ENCODE results near the gene GTF2H4. TPM values are rescaled to one million over a fixed set of nuclear protein-coding genes. Genes with fewer than 3 reads are reported as not detected.
A peak's percentile ranks its signal among the peaks of the same experiment; 100 is the strongest.
"Not testable (repeated sequence)": the region's sequence is repeated elsewhere in the genome, so short reads cannot be mapped to it uniquely, and the experiment has no call there.

GTF2H4 gene
- 13.4 and 17.7 TPM in 2 replicates for total RNA-seq (2014; rRNA removed; shearing (Covaris generic))

DNA sequence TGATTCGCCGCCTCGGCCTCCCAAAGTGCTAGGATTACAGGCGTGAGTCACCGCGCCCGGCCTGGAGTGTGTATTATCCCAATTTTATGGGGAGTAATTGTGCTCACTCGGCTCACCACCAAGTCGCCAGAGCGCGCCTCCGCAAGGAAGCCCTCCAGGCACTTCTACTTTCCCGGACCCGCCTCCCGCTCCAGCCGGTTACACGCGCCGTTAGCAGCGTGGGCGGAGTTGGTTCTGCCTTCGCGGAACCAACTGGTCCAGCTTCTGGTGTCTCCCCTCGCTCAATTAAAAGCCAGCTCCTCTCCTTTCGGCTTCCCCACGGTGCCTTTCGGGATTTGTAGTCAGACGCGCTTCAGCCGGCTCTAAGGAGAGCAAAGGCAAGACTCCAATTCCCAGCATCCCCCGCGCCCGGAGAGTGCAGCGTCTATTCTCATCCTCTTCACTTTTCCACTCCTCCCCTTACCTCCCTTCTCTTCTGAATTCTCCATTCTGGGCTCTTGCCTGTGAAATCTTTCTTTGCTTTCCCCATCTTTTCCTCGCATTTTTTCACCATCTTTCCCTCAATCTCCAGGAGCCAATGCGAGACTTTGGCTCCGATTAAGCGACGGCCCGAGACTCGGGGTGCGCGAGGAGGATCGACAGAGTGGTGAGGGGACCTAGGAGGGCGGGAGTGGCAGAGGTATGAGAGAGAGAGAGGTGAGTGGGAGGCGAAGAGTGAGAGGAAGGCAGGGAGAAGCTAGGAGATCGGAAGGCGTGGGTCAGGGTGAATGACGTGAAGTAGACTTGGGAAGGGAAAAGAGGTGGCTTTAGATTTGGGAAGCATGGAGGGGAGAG lies at the start of gene GTF2H4:
TSS of gene GTF2H4 (plus strand) at position 450 of the 834 bp plus-strand sequence.
- peak; percentile 98 to 99 for DNase-seq (ENCODE audit: low read depth in 1 of 2, low spot score in 2 of 2)
- Histone ChIP-seq H3K4me1 (replicated peaks) (peaks cover 9% of the 10 kb centered on the region), H3K36me3 (peaks cover 35% of the 10 kb centered on the region), H3K27me3 (replicated peaks) (no peaks in the 10 kb centered on the region), H3K27ac (no peak within 1 kb of the TSS), H3K4me3 (peak within 1 kb of the TSS; percentile 56), H3K9me3 (replicated peaks) (no peaks in the 10 kb centered on the region)

DNA sequence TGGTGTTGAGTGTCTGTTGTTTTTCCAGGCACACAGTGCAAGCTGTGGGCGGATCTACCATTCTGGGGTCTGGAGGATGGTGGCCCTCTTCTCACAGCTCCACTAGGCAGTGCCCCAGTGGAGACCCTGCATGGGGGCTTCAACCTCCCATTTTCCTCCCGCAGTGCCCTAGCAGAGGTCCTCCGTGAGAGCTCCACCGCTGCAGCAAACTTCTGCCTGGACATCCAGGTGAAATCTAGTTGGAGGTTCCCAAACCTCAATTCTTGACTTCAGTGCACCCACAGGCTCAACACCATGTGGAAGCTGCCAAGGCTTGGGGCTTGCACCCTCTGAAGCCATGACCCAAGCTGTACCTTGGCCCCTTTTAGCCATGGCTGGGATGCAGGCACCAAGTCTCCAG lies 48.3 kb upstream of the GTF2H4 start:
- H3K9me3 ChIP-seq (replicated peaks); H3K27ac ChIP-seq; H3K27me3 ChIP-seq (replicated peaks): not testable (repeated sequence)

DNA sequence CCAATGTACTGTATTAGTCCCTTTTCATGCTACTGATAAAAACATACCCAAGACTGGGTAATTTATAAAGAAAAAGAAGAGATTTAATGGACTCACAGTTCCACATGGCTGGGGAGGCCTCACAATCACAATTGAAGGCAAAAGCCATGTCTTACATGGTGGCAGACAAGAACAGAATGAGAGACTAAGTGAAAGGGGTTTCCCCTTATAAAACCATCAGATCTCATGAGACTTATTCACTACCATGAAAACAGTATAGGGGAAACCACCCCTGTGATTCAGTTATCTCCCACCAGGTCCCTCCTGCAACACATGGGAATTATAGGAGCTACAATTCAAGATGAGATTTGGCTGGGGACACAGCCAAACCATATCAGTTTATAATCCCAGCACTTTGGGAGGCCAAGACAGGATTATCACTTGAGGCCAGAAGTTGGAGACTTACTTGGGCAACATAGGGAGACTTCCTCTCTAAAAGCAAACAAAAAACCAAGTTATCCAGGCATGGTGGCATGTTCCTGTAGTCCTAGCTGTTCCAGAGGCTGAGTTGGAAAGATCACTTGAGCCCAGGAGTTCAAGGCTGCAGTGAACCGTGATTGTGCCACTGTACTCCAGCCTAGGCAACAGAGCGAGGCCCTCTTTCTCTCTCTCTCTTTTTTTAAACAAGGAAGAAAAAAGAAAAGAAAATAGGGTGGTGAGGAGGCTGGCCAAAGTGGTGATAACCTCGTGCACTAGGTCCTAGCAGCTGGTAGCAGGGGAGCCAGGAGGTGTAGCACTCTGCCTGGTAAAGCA lies 46.6 kb upstream of the GTF2H4 start:
- Histone ChIP-seq H3K9me3 (replicated peaks) (peaks cover 4% of the 10 kb centered on the region; the same call in 1 of the 2 replicates), H3K4me1 (replicated peaks) (no peaks in the 10 kb centered on the region), H3K27me3 (replicated peaks) (no peaks in the 10 kb centered on the region), H3K36me3 (no peaks in the 10 kb centered on the region), H3K4me3 (no peak overlapping the region), H3K27ac (no peak overlapping the region)
- no peak for DNase-seq (ENCODE audit: low read depth in 1 of 2, low spot score in 2 of 2)

More for the DNA sequence above, 48.3 kb upstream of the GTF2H4 start:
- H3K4me1 ChIP-seq (replicated peaks); H3K36me3 ChIP-seq; H3K4me3 ChIP-seq; DNase-seq (ENCODE audit: low read depth in 1 of 2, low spot score in 2 of 2): not testable (repeated sequence)

DNA sequence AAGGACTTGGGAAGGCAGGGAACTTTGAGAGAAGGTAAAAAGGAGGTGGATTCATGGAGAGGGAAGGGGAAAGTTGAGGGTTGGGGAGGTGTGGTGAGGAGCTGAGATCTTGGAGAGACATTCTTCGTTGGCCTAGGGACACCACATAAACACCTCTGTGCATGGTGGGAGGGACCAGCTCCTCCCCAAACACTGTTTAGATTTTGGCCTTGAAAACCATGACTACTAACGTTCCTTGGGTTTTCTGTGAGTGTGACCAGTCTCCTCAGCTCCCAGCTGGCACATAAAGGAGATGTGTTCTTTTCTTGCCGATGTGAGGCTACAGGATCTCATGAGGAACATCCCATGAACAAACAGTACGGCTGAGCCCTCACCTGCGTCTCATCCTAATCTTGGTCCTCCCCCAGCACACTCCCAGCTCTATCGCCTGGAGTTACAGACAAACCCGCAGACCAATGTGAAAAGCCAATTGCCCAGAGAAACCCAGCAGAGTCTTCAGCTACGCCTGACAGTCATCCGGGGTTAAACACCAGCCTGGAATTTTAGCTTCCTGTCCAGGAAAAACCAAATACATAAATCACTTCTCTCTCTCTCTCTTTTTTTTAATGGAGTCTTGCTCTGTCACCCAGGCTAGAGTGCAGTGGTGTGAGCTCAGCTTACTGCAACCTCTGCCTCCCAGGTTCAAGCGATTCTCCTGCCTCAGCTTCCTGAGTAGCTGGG lies 45.7 kb upstream of the GTF2H4 start:
- H3K4me1 ChIP-seq (replicated peaks), result no peaks in the 10 kb centered on the region
- no peak for DNase-seq (ENCODE audit: low read depth in 1 of 2, low spot score in 2 of 2)
- no peak overlapping the region for H3K27ac ChIP-seq
- no peaks in the 10 kb centered on the region for H3K36me3 ChIP-seq
- peaks cover 4% of the 10 kb centered on the region; the same call in 1 of the 2 replicates for H3K9me3 ChIP-seq (replicated peaks)
- H3K27me3 ChIP-seq (replicated peaks), result no peaks in the 10 kb centered on the region
- H3K4me3 ChIP-seq, result no peak overlapping the region

DNA sequence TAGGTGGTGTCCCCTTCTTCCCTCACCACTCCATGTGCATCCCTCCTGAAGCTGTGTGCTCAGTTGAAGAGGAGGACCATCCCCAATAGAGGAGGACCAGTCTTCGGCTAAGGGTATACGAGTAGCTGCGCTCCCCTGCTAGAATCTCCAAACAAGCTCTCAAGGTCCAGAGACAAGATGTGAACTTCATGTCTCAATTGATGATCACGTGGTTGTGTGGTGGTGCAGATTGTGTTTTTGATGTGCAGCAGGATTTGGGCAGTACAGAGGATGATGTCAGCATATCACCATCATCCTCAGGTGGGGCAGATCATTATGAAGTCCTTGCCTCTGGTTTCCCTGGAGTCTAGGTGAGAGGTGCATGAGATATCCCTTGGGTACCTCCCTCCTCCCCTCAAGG lies 43.7 kb upstream of the GTF2H4 start:
- Histone ChIP-seq H3K36me3 (no peaks in the 10 kb centered on the region), H3K4me1 (replicated peaks) (no peaks in the 10 kb centered on the region), H3K27ac (no peak overlapping the region), H3K9me3 (replicated peaks) (peaks cover 4% of the 10 kb centered on the region; the same call in 1 of the 2 replicates), H3K27me3 (replicated peaks) (no peaks in the 10 kb centered on the region), H3K4me3 (no peak overlapping the region)
- no peak for DNase-seq (ENCODE audit: low read depth in 1 of 2, low spot score in 2 of 2)

DNA sequence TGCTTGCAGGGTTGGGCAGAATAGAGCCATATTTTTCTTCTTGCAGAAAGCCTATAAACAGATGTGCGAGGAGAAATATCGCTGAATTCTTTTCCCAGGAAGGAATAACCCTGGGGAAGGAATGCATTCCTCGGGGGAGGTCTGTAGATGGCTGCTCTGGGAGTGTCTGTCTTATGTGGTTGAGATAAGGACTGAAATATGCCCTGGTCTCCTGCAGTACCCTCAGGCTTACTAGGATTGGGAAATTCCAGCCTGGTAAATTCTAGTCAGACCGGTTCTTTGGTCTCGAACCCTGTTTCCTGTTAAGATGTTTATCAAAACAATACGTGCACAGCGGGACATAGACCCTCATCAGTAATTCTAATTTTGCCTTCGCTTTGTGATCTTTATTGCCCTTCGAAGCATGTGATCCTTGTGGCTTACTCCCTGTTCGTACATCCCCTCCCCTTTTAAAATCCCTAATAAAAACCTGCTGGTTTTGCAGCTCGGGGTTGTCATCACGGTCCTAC lies 38.7 kb upstream of the GTF2H4 start:
- H3K27ac ChIP-seq; H3K36me3 ChIP-seq; H3K4me1 ChIP-seq (replicated peaks); H3K27me3 ChIP-seq (replicated peaks); H3K4me3 ChIP-seq; DNase-seq (ENCODE audit: low read depth in 1 of 2, low spot score in 2 of 2): not testable (repeated sequence)
- H3K9me3 ChIP-seq (replicated peaks), result peaks cover 15% of the 10 kb centered on the region

DNA sequence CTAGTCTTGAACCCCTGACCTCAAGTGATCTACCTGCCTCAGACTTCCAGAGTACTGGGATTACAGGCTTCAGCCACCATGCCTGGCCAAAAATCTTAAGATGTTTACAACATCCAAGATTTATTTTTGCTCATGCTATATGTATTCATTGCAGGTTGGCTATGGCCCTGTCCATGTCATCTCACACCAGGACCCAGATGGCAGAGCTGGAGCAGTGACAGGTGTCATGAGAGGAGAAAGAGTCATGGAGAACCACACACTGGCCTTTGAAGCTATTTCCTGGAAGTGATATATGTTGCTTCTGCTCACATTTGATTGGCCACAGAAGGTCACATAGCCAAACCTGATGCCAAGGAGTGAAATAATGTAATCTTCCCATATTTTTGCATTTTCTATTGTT lies 37.5 kb upstream of the GTF2H4 start:
- Histone ChIP-seq H3K4me1 (replicated peaks) (no peaks in the 10 kb centered on the region), H3K9me3 (replicated peaks) (peaks cover 15% of the 10 kb centered on the region), H3K27ac (no peak overlapping the region), H3K36me3 (no peaks in the 10 kb centered on the region), H3K4me3 (no peak overlapping the region), H3K27me3 (replicated peaks) (no peaks in the 10 kb centered on the region)
- no peak for DNase-seq (ENCODE audit: low read depth in 1 of 2, low spot score in 2 of 2)

DNA sequence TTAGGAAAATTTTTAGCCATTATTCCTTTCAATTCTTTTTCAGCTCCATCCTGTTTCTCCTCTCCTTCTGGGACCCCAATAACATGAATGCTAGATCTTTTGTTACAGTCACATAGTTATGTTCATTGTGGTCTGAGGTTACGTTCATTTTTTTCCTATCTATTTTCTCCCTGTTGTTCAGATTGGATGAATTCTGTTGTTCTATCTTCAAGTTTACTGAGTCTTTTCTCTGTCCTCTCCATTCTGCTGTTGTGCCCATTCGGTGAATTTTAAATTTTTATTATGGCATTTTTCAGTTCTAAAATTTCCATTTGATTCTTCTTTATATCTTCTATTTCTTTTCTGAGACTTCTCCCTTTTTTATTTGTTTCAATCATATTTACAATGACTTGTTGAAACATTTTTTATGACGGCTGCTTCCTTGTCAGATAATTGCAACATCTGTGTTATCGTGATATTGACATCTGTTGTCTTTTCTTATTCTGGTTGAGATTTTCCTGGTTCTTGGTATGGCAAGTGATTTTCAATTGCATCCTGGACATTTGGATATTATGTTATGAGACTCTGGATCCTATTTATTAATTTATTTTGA lies 36.3 kb upstream of the GTF2H4 start:
- Histone ChIP-seq H3K4me3 (no peak overlapping the region), H3K9me3 (replicated peaks) (peaks cover 15% of the 10 kb centered on the region), H3K36me3 (no peaks in the 10 kb centered on the region), H3K4me1 (replicated peaks) (peaks cover 9% of the 10 kb centered on the region), H3K27ac (no peak overlapping the region), H3K27me3 (replicated peaks) (no peaks in the 10 kb centered on the region)
- no peak for DNase-seq (ENCODE audit: low read depth in 1 of 2, low spot score in 2 of 2)

DNA sequence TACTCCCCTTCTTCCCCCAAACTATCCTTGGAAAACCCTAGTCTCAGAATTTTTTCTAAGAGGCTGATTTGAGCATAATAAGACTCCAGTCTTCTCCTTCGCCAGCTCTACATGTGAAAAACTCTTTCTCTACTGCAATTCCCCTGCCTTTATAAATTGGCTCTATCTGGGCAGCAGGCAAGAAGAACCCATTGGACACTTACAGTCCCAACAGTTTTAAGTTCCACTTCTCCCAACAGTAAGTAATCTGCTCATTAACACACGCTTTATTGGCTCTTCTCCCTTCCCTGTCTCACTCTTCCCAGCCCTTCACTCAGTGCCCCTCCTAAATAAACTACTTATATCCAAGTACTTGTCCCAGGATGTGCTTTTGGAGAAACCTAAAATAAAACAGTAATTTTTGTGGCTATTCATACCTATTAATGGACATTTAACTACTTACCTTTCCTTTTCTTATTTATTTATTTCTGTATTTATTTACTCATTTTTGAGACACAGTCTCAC lies 34.8 kb upstream of the GTF2H4 start:
- Histone ChIP-seq H3K4me3 (no peak overlapping the region), H3K27me3 (replicated peaks) (no peaks in the 10 kb centered on the region), H3K36me3 (no peaks in the 10 kb centered on the region), H3K9me3 (replicated peaks) (peaks cover 15% of the 10 kb centered on the region), H3K27ac (no peak overlapping the region), H3K4me1 (replicated peaks) (peaks cover 21% of the 10 kb centered on the region)
- no peak for DNase-seq (ENCODE audit: low read depth in 1 of 2, low spot score in 2 of 2)

DNA sequence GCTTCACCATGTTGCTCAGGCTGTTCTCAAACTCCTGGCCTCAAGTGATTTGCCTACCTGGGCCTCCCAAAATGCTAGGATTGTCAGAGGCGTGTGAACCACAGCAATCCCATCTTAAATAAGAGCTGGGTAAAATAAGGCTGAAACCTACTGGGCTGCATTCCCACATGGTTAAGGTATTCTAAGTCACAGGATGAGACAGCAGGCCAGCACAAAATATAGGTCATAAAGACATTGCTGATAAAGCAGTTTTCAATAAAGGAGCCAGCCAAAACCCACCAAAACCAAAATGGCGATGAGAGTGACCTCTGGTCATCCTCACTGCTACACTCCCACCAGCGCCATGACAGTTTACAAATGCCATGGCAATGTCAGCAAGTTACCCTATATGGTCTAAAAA lies 34.2 kb upstream of the GTF2H4 start:
- not testable (repeated sequence) for H3K36me3 ChIP-seq; H3K27me3 ChIP-seq (replicated peaks); H3K4me3 ChIP-seq; DNase-seq (ENCODE audit: low read depth in 1 of 2, low spot score in 2 of 2); H3K27ac ChIP-seq
- peaks cover 21% of the 10 kb centered on the region for H3K4me1 ChIP-seq (replicated peaks)
- H3K9me3 ChIP-seq (replicated peaks), result peaks cover 15% of the 10 kb centered on the region

DNA sequence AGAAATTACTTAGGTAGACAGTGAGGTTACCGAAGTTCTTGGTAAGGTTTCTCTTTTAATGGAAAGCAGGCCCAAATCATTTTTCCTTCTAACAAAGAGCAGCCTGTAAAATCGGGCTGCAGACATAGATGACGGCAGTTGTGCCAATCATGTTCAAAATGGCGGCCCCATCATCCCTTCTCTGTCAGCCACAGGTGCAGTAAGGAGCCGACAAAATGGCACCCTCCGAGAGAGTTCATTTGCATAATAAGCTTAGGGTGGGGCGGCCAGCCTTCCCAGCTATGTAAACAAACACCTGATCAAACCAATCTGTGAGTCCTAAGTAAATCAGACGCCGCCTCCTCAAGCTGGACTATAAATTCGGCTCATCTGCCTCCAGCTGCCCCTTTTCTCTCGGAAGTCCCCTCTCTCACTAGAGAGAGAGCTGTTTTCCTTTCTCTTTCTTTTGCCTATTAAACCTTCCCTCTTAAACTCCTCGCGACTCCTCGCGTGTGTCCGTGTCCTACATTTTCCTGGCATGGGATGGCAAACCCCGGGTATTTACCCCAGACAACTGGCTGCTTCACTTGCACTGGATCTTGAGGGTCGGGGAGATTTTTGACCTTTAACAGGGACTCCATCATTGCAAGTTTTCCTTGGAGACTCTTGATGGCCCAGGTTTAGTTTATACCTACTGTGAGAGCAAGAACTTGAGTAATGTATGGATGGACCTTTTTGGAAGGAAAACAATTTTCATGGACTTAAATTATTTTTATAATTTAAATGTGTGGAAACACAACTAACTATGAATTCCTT lies 32.6 kb upstream of the GTF2H4 start:
- Histone ChIP-seq H3K9me3 (replicated peaks) (peaks cover 11% of the 10 kb centered on the region), H3K27ac (no peak overlapping the region), H3K27me3 (replicated peaks) (no peaks in the 10 kb centered on the region), H3K4me1 (replicated peaks) (peaks cover 21% of the 10 kb centered on the region), H3K4me3 (no peak overlapping the region), H3K36me3 (no peaks in the 10 kb centered on the region)
- DNase-seq (ENCODE audit: low read depth in 1 of 2, low spot score in 2 of 2), result no peak

DNA sequence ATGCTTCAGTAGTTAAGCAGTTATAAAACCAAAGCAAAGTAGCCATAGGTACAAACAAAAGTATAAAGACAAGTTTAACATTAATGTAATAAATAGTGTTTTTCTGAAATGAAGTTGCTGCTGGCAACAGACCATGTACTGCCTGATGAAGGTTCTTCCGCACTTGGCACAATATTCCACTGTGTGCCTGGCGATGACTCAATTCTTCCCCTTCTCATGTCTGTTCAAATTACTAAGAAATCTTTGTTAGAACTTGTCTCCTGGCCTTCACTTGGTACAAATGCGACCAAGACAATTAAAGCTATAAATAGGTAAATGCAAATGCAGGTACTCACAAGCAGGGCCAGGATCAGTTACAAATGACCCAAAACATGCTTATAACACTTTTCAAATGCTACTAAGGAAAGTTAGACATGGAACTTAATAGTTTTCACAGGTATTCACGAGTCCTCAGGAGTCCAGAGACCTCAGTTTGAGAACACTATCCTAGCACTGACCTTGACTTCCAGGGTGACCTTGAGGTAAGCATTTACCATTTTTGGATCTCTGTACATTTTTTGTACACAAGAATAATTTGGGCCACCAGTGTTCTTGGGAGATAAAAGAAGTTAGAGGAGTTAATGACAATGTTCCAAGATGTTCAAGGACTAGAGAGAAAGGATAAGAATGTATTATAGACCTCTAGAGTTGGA lies 31.8 kb upstream of the GTF2H4 start:
- Histone ChIP-seq H3K4me3 (no peak overlapping the region), H3K27me3 (replicated peaks) (no peaks in the 10 kb centered on the region), H3K9me3 (replicated peaks) (peaks cover 11% of the 10 kb centered on the region), H3K4me1 (replicated peaks) (peaks cover 21% of the 10 kb centered on the region), H3K36me3 (no peaks in the 10 kb centered on the region), H3K27ac (no peak overlapping the region)
- no peak for DNase-seq (ENCODE audit: low read depth in 1 of 2, low spot score in 2 of 2)
